Activated CD8-positive, alpha-beta memory T cell treated with anti-CD3 and anti-CD28 coated beads for 36 hours (primary cell): ENCODE measurements around the gene PCDH1. TPM values are rescaled to one million over a fixed set of nuclear protein-coding genes. Genes with fewer than 3 reads are reported as not detected.

Experiments used
- CTCF ChIA-PET: fragments of 350-600 bp; sonication (Branson Sonifier 250); formaldehyde crosslinking; loops from one replicate; lab custom pipeline; 2021; ENCODE audit warnings: antibody characterized with exemption; lab: Charles Lee
- POLR2A ChIA-PET: fragments of 350-600 bp; sonication (Branson Sonifier 250); formaldehyde crosslinking; loops from one replicate; lab custom pipeline; 2021; ENCODE audit warnings: antibody characterized with exemption; lab: Charles Lee
- total RNA-seq, 2 experiments: library from RNA; stranded (reverse); gene quantifications; one replicate each; pipeline ENCODE4 v1.2.3, GENCODE V29; 2021

The PCDH1 gene
- total RNA-seq, 2 experiments from 2014 or later, result not detected

GRCh38 chr5:141809380-141810096 is 68.7 kb downstream of the PCDH1 start:
- ChIA-PET CTCF (interaction anchor here (0.6 to 1.9 kb wide), 3 partner anchors 117 to 463 kb away, joined by 3 to 5 read pairs (median 3); no protein-coding TSS in a partner anchor), POLR2A (no interaction called here)

GRCh38 chr5:141808857-141809256 is 69.4 kb downstream of the PCDH1 start:
- CTCF ChIA-PET, result interaction anchor here (1.5 to 1.9 kb wide), 2 partner anchors 108 to 117 kb away, joined by 4 to 5 read pairs; no protein-coding TSS in a partner anchor
- POLR2A ChIA-PET, result no interaction called here

- ChIA-PET POLR2A (no interaction called here), CTCF (interaction anchor here (0.7 to 1.9 kb wide), 3 partner anchors 9 to 115 kb away, joined by 4 to 5 read pairs (median 4); no protein-coding TSS in a partner anchor)
Observed at GRCh38 chr5:141807732-141808131, 70.5 kb downstream of the PCDH1 start.

- ChIA-PET POLR2A (no interaction called here), CTCF (interaction anchor here (0.7 kb wide), 1 partner anchor 10 kb away, joined by 4 read pairs; no protein-coding TSS in a partner anchor)
Observed at GRCh38 chr5:141807329-141807728, 70.9 kb downstream of the PCDH1 start.

- ChIA-PET CTCF (no interaction called here), POLR2A (no interaction called here)
Observed at GRCh38 chr5:141806626-141807025, 71.6 kb downstream of the PCDH1 start.

GRCh38 chr5:141805874-141806595 is 72.2 kb downstream of the PCDH1 start:
- ChIA-PET POLR2A (no interaction called here), CTCF (no interaction called here)

- CTCF ChIA-PET, result no interaction called here
- POLR2A ChIA-PET, result no interaction called here
Observed at GRCh38 chr5:141804475-141804874, 73.7 kb downstream of the PCDH1 start.

Other genes starting within 250 kb of the PCDH1 start
- gene HDAC3, start 241.6 kb downstream of the PCDH1 start, total RNA-seq, result 10 to 100 TPM; 86.3 to 92.9 TPM
- gene RELL2, start 241.4 kb downstream of the PCDH1 start, total RNA-seq, result 10 to 100 TPM; 32.4 to 35.2 TPM
- 10 to 100 TPM; 25.4 to 28.3 TPM for gene FCHSD1, start 227.0 kb downstream of the PCDH1 start, total RNA-seq
- 1 to 10 TPM; 6.5 to 7.0 TPM for gene ARAP3, start 196.2 kb downstream of the PCDH1 start, total RNA-seq
- gene DELE1, start 45.5 kb upstream of the PCDH1 start, total RNA-seq, result 10 to 100 TPM; 49.0 to 49.4 TPM
- gene PCDH12, start 79.8 kb upstream of the PCDH1 start, total RNA-seq, result 1 to 10 TPM in 1 of 2 experiments, under 1 TPM in 1; 0.76 to 1.0 TPM
- 10 to 100 TPM; 45.9 to 47.8 TPM for gene RNF14, start 90.7 kb upstream of the PCDH1 start, total RNA-seq
- gene GNPDA1, start 134.6 kb upstream of the PCDH1 start, total RNA-seq, result 10 to 100 TPM; 81.7 to 85.3 TPM
- gene NDFIP1, start 230.4 kb upstream of the PCDH1 start, total RNA-seq, result 10 to 100 TPM; 84.4 to 84.9 TPM